BLaER1 treated with 17β-estradiol and CSF1 and Interleukin-3, amounts not matched to agents 10 nM and 100 nM (cell line): ENCODE measurements around the gene CHI3L2.

Experiments
- H3K27ac ChIP-seq, 11 experiments: shearing (Covaris generic); formaldehyde crosslinking; 2 replicates each; pipeline ENCODE4 v1.8.1; 2022
- H3K27me3 ChIP-seq, 11 experiments: shearing (Covaris generic); formaldehyde crosslinking; 2 replicates each; pipeline ENCODE4 v1.8.1; 2022
- H3K36me3 ChIP-seq, 11 experiments: shearing (Covaris generic); formaldehyde crosslinking; 2 replicates each; pipeline ENCODE4 v1.8.1; 2022
- H3K4me1 ChIP-seq, 10 experiments: shearing (Covaris generic); formaldehyde crosslinking; 2 replicates each; pipeline ENCODE4 v1.8.1; 2022
- H3K4me2 ChIP-seq, 11 experiments: shearing (Covaris generic); formaldehyde crosslinking; 2 replicates each; pipeline ENCODE4 v1.8.1; 2022
- H3K4me3 ChIP-seq, 10 experiments: shearing (Covaris generic); formaldehyde crosslinking; 2 replicates each; pipeline ENCODE4 v1.8.1; 2022
- H3K9ac ChIP-seq, 11 experiments: shearing (Covaris generic); formaldehyde crosslinking; 2 replicates each; pipeline ENCODE4 v1.8.1; 2022
- H3K9me3 ChIP-seq, 11 experiments: shearing (Covaris generic); formaldehyde crosslinking; replicated peaks in 1 of 11; 2 replicates each; pipeline ENCODE4 v1.8.1; 2022
- H4K20me1 ChIP-seq, 11 experiments: shearing (Covaris generic); formaldehyde crosslinking; 2 replicates each; pipeline ENCODE4 v1.8.1; 2022
- Cebpa-rat ChIP-seq, 11 experiments: shearing (Covaris generic); IDR thresholded peaks; 2 replicates each; pipeline ENCODE4 v1.8.1; 2022

CHI3L2 gene

GRCh38 chr1:111227434-111227833 lies at the start of gene CHI3L2:
Gene CHI3L2, plus strand, starts transcription at chr1:111227713. Its CDS starts 17 bp downstream, at chr1:111227730.
- H3K9me3 ChIP-seq, result no peaks in the 10 kb centered on the region
- H3K27ac ChIP-seq, result peak within 1 kb of the TSS in 2 of 11 experiments; percentile 10 to 29; a peak in 2 of 22 replicates
- no peak within 1 kb of the TSS for H3K4me3 ChIP-seq
- no peaks in the 10 kb centered on the region for H3K36me3 ChIP-seq
- no peak within 1 kb of the TSS for H3K9ac ChIP-seq
- peaks cover 10 to 58% (median 12%) of the 10 kb centered on the region in 10 experiments for H3K4me1 ChIP-seq
- H3K4me2 ChIP-seq, result peak within 1 kb of the TSS in 4 of 11 experiments; percentile 12 to 78 (median 72); a peak in 8 of 22 replicates
- H4K20me1 ChIP-seq, result no peaks in the 10 kb centered on the region
- H3K27me3 ChIP-seq, result no peaks in the 10 kb centered on the region
- TF ChIP-seq Cebpa-rat (IDR thresholded peaks at IDR 0.05), result peak in 1 of 11 experiments; percentile 37; a peak in 1 of 22 replicates

- H3K4me1 ChIP-seq, result peaks cover 0 to 32% (median 0%) of the 10 kb centered on the region in 10 experiments; a peak in 4 of 20 replicates
- no peak overlapping the region for H3K4me2 ChIP-seq
- H3K27me3 ChIP-seq, result no peaks in the 10 kb centered on the region
- H3K36me3 ChIP-seq, result peaks cover 60 to 99% (median 82%) of the 10 kb centered on the region in 11 experiments
- no peak overlapping the region for H3K9ac ChIP-seq
- H3K9me3 ChIP-seq, result no peaks in the 10 kb centered on the region
- H4K20me1 ChIP-seq, result peaks cover 0 to 56% (median 0%) of the 10 kb centered on the region in 11 experiments; a peak in 3 of 22 replicates
- no peak overlapping the region for H3K27ac ChIP-seq
- TF ChIP-seq Cebpa-rat (IDR thresholded peaks at IDR 0.05), result no peak
- no peak overlapping the region for H3K4me3 ChIP-seq
Observed at GRCh38 chr1:111179968-111180533, 47.5 kb upstream of the CHI3L2 start.

- no peak for TF ChIP-seq Cebpa-rat (IDR thresholded peaks at IDR 0.05)
- Histone ChIP-seq H3K9me3 (no peaks in the 10 kb centered on the region), H3K36me3 (peaks cover 64 to 99% (median 83%) of the 10 kb centered on the region in 11 experiments), H3K4me3 (no peak overlapping the region), H3K27ac (no peak overlapping the region), H3K9ac (no peak overlapping the region), H3K4me2 (no peak overlapping the region), H3K27me3 (no peaks in the 10 kb centered on the region), H4K20me1 (peaks cover 0 to 49% (median 0%) of the 10 kb centered on the region in 11 experiments; a peak in 3 of 22 replicates), H3K4me1 (peaks cover 0 to 52% (median 0%) of the 10 kb centered on the region in 10 experiments; a peak in 4 of 20 replicates)
Observed at GRCh38 chr1:111182052-111182451, 45.5 kb upstream of the CHI3L2 start.

- Histone ChIP-seq H3K9ac (no peak overlapping the region), H3K27me3 (no peaks in the 10 kb centered on the region), H3K4me3 (no peak overlapping the region), H4K20me1 (peaks cover 0 to 44% (median 0%) of the 10 kb centered on the region in 11 experiments; a peak in 3 of 22 replicates), H3K9me3 (peaks cover 0 to 6% (median 0%) of the 10 kb centered on the region in 11 experiments; a peak in 1 of 22 replicates), H3K4me1 (peaks cover 0 to 63% (median 0%) of the 10 kb centered on the region in 10 experiments; a peak in 5 of 20 replicates), H3K4me2 (peak overlapping the region in 1 of 11 experiments; percentile 1; a peak in 1 of 22 replicates), H3K36me3 (peaks cover 66 to 99% (median 84%) of the 10 kb centered on the region in 11 experiments), H3K27ac (no peak overlapping the region)
- no peak for TF ChIP-seq Cebpa-rat (IDR thresholded peaks at IDR 0.05)
Observed at GRCh38 chr1:111183308-111184069, 44.0 kb upstream of the CHI3L2 start.

DNA sequence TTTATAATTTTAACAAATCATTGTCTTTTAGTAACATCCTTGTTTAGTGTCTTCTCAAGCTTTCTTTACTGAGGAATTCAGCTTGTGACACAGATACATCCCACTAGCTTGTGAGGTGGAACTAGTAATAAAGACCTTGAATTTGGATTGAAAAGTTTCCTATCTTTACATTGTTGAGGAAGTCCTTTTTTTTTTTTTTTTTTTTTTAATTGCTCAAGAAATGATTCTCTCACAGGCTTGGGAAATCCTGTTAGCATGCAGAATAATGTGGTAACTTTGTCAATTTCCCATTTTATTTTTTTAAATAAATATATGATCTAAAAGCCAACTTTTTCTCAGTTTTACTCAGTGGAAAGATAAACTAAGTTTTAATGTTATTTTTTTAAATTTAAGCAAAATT lies 42.9 kb upstream of the CHI3L2 start:
- Histone ChIP-seq H3K4me3 (no peak overlapping the region), H4K20me1 (peaks cover 0 to 44% (median 0%) of the 10 kb centered on the region in 11 experiments; a peak in 3 of 22 replicates), H3K4me1 (peaks cover 0 to 74% (median 0%) of the 10 kb centered on the region in 10 experiments; a peak in 5 of 20 replicates), H3K9me3 (peaks cover 0 to 8% (median 0%) of the 10 kb centered on the region in 11 experiments; a peak in 1 of 22 replicates), H3K36me3 (peaks cover 71 to 99% (median 85%) of the 10 kb centered on the region in 11 experiments), H3K4me2 (peak overlapping the region in 1 of 11 experiments; percentile 44; a peak in 2 of 22 replicates), H3K9ac (no peak overlapping the region), H3K27me3 (no peaks in the 10 kb centered on the region), H3K27ac (no peak overlapping the region)
- no peak for TF ChIP-seq Cebpa-rat (IDR thresholded peaks at IDR 0.05)

- Histone ChIP-seq H3K4me1 (peaks cover 9 to 97% (median 19%) of the 10 kb centered on the region in 10 experiments), H3K36me3 (peaks cover 44 to 94% (median 70%) of the 10 kb centered on the region in 11 experiments), H3K27ac (peak overlapping the region in 3 of 11 experiments; percentile 83 to 85 (median 83); a peak in 4 of 22 replicates), H3K27me3 (no peaks in the 10 kb centered on the region), H3K9ac (no peak overlapping the region), H3K9me3 (peaks cover 0 to 8% (median 0%) of the 10 kb centered on the region in 11 experiments; a peak in 1 of 22 replicates), H4K20me1 (peaks cover 0 to 29% (median 0%) of the 10 kb centered on the region in 11 experiments; a peak in 1 of 22 replicates), H3K4me3 (no peak overlapping the region), H3K4me2 (peak overlapping the region in 3 of 11 experiments; percentile 94 to 99 (median 96); a peak in 6 of 22 replicates)
- TF ChIP-seq Cebpa-rat (IDR thresholded peaks at IDR 0.05), result no peak
Observed at GRCh38 chr1:111190931-111191451, 36.5 kb upstream of the CHI3L2 start.

DNA sequence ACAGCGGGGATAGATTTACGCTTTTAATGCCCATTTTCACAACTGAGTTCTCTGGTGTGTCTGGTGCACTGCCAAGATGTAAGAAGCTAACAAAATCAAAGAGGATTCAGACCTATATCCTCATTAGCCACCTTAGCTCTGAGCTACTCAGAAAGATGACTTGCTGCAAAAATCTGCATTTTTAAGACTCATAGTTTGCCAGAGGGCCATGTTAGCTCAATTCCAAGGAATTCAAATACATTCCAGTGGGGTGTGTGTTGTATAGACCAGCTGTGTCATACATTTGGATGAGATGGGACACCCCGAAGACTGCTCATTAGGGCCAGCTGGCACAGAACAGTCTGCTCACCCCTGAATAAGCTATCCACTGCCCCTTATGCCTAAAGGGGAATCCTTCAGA lies 36.0 kb upstream of the CHI3L2 start:
- peak overlapping the region in 4 of 11 experiments; percentile 70 to 85 (median 83); a peak in 6 of 22 replicates for H3K27ac ChIP-seq

DNA sequence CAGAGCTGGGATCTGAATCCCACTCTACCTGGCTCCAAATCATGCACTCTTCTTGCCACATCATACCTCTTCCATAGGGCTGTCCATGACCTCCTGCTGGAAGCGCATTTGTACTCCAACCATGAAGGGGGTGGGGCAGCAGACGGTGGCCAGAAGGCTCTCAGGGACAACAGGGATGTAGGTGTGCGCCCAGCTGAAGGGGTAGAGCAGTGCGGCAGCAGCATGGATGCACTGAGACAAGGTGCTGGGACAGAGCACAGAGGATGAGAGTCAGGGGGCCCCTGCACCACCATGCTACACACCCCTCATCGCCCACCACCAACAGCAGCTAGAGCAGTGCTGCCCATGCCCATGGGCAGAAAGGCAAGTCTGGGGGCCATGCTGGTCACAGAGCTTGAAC lies 35.4 kb upstream of the CHI3L2 start:
- no peak for TF ChIP-seq Cebpa-rat (IDR thresholded peaks at IDR 0.05)
- Histone ChIP-seq H3K4me1 (peaks cover 9 to 97% (median 21%) of the 10 kb centered on the region in 10 experiments), H3K9me3 (peaks cover 0 to 8% (median 0%) of the 10 kb centered on the region in 11 experiments; a peak in 1 of 22 replicates), H3K9ac (peak overlapping the region in 3 of 11 experiments; percentile 68 to 93 (median 72); a peak in 4 of 22 replicates), H3K4me3 (peak overlapping the region in 1 of 10 experiments; percentile 14; a peak in 1 of 20 replicates), H3K27ac (peak overlapping the region in 5 of 11 experiments; percentile 61 to 85 (median 83); a peak in 8 of 22 replicates), H4K20me1 (peaks cover 0 to 30% (median 0%) of the 10 kb centered on the region in 11 experiments; a peak in 2 of 22 replicates), H3K36me3 (peaks cover 35 to 94% (median 66%) of the 10 kb centered on the region in 11 experiments), H3K27me3 (no peaks in the 10 kb centered on the region), H3K4me2 (peak overlapping the region in 7 of 11 experiments; percentile 53 to 99 (median 85); a peak in 11 of 22 replicates)

More for the DNA sequence above, 36.0 kb upstream of the CHI3L2 start:
- no peak for TF ChIP-seq Cebpa-rat (IDR thresholded peaks at IDR 0.05)
- peak overlapping the region in 3 of 11 experiments; percentile 94 to 99 (median 96); a peak in 7 of 22 replicates for H3K4me2 ChIP-seq
- H4K20me1 ChIP-seq, result peaks cover 0 to 29% (median 0%) of the 10 kb centered on the region in 11 experiments; a peak in 2 of 22 replicates
- H3K4me1 ChIP-seq, result peaks cover 9 to 97% (median 19%) of the 10 kb centered on the region in 10 experiments
- H3K27me3 ChIP-seq, result no peaks in the 10 kb centered on the region
- H3K9ac ChIP-seq, result no peak overlapping the region
- H3K4me3 ChIP-seq, result no peak overlapping the region
- H3K9me3 ChIP-seq, result peaks cover 0 to 8% (median 0%) of the 10 kb centered on the region in 11 experiments; a peak in 1 of 22 replicates
- peaks cover 39 to 94% (median 69%) of the 10 kb centered on the region in 11 experiments for H3K36me3 ChIP-seq
